Measurements from ENCODE around the gene GTF2A1L. TPM values are rescaled to one million over a fixed set of nuclear protein-coding genes. Genes with fewer than 3 reads are reported as not detected.

GTF2A1L gene
- total RNA-seq, 4 donors from 2014 or later, result 11.8 to 39.5 (median 18.7) TPM

DNA sequence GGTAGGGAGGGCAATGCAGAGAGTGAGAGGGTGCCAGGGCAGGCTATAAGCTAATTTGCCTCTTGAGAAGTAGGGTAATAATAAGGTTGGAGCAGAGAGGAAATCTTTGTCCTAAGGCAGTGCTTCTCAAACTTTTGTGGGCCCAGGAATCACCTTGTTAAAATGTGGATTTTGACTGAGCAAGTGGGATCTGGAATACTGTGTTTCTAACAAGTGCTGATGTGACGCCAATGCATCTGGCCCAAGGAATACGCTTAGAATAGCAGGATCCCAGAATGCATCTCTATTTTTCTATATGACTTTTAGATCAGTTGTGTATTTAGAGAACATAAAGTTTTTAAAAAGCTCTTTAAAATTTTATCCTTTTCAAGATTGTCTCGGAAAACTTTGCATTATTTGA, 29.7 kb upstream of the GTF2A1L start:
- Histone ChIP-seq H3K36me3 (peaks cover 0 to 51% (median 18%) of the 10 kb centered on the region in 4 donors), H3K4me1 (peaks cover 0 to 66% (median 58%) of the 10 kb centered on the region in 4 donors)
- intact Hi-C loops (cut with DNase I), result loop anchor here (2.0 kb wide), 2 partner anchors 57 to 117 kb away; partner anchors contain the start of gene STON1

DNA sequence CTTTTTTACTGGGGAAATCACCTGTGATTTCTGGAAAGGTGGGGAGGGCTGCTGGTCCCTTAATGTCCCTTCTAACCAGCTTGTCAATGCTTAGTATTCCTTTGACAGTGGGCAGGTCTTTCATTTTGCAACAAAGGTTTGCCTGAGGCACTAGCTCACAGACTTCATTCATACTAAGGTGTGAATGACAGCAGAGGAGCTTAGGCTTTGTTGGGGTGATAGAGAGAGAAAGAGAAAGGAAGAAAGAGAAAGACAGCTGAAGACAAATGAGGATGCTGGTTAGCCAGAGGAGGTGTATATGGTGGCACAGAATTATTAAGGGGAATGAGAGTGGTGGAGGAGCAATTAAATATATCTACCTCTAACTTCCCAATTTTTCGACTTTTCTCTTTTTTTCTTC, 28.9 kb upstream of the GTF2A1L start:
- Histone ChIP-seq H3K36me3 (peaks cover 0 to 58% (median 20%) of the 10 kb centered on the region in 4 donors), H3K9me3 (no peaks in the 10 kb centered on the region), H3K27me3 (no peaks in the 10 kb centered on the region), H3K27ac (replicated peaks in 1 of 4) (peak overlapping the region in 3 of 4 donors; percentile 33 to 54 (median 42)), H3K4me3 (no peak overlapping the region), H3K4me1 (peaks cover 0 to 66% (median 59%) of the 10 kb centered on the region in 4 donors)
- 79% methylated on average over 1 of the region's 1 CpG for WGBS
- TF ChIP-seq POLR2A (IDR thresholded peaks at IDR 0.05; ENCODE audit: low read depth) (no peak), EP300 (IDR thresholded peaks at IDR 0.05) (no peak), POLR2AphosphoS5 (IDR thresholded peaks at IDR 0.05) (no peak)
- TF ChIP-seq, protein P1, sequence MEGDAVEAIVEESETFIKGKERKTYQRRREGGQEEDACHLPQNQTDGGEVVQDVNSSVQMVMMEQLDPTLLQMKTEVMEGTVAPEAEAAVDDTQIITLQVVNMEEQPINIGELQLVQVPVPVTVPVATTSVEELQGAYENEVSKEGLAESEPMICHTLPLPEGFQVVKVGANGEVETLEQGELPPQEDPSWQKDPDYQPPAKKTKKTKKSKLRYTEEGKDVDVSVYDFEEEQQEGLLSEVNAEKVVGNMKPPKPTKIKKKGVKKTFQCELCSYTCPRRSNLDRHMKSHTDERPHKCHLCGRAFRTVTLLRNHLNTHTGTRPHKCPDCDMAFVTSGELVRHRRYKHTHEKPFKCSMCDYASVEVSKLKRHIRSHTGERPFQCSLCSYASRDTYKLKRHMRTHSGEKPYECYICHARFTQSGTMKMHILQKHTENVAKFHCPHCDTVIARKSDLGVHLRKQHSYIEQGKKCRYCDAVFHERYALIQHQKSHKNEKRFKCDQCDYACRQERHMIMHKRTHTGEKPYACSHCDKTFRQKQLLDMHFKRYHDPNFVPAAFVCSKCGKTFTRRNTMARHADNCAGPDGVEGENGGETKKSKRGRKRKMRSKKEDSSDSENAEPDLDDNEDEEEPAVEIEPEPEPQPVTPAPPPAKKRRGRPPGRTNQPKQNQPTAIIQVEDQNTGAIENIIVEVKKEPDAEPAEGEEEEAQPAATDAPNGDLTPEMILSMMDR (IDR thresholded peaks at IDR 0.05), result no peak
- intact Hi-C loops (cut with DNase I), result loop anchor here (2.0 kb wide), 1 partner anchor 58 kb away; the partner anchor contains the start of gene STON1
- DNase-seq (ENCODE audit: extremely low spot score), result no peak

More for the DNA sequence above, 29.7 kb upstream of the GTF2A1L start:
- H3K9me3 ChIP-seq, result no peaks in the 10 kb centered on the region
- 96% methylated on average over 3 of the region's 3 CpGs for WGBS
- no peak for TF ChIP-seq POLR2A (IDR thresholded peaks at IDR 0.05; ENCODE audit: low read depth)
- TF ChIP-seq EP300 (IDR thresholded peaks at IDR 0.05), result no peak
- TF ChIP-seq, protein P1 (IDR thresholded peaks at IDR 0.05), result no peak
- no peak for TF ChIP-seq POLR2AphosphoS5 (IDR thresholded peaks at IDR 0.05)
- DNase-seq (ENCODE audit: extremely low spot score), result no peak
- no peak overlapping the region for H3K4me3 ChIP-seq
- no peaks in the 10 kb centered on the region for H3K27me3 ChIP-seq
- H3K27ac ChIP-seq (replicated peaks in 1 of 4), result peak overlapping the region; percentile 5 to 42 (median 22)

DNA sequence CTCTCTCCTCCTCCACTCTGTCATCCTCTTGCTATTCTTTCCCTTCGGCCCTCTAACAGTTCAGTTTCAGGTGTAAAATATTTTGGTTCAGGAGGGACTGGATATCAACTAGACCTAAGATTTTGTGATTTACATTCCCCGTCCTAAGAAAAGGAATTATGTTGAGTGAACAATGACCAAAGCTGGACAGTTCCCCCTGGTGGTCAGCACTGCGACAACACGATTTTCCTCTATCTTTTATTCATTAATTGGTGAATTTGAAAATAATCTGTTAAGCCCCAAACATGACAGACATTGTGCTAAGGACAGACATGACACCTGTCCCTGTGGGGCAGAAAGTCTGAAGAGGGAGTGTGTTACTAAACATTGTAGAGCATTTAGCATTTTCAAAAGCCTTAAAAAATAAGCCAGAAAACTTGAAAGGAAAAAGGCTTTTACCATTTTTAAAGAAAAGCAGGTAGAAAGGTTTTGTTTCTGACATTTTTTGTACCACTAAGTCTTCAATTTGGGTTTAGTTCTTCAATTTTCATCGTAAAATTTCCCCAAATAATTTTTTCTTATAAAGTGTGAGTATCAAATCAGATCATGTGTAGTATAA, 28.4 kb upstream of the GTF2A1L start:
- intact Hi-C loops (cut with DNase I), result loop anchor here (2.0 kb wide), 1 partner anchor 58 kb away; the partner anchor contains the start of gene STON1
- Histone ChIP-seq H3K9me3 (no peaks in the 10 kb centered on the region), H3K4me1 (peaks cover 0 to 67% (median 59%) of the 10 kb centered on the region in 4 donors), H3K27ac (replicated peaks in 1 of 4) (peak overlapping the region in 3 of 4 donors; percentile 33 to 54 (median 42)), H3K4me3 (no peak overlapping the region), H3K27me3 (no peaks in the 10 kb centered on the region), H3K36me3 (peaks cover 4 to 58% (median 23%) of the 10 kb centered on the region in 4 donors)
- TF ChIP-seq EP300 (IDR thresholded peaks at IDR 0.05) (no peak), POLR2AphosphoS5 (IDR thresholded peaks at IDR 0.05) (peak; percentile 18 to 21), POLR2A (IDR thresholded peaks at IDR 0.05; ENCODE audit: low read depth) (no peak)
- TF ChIP-seq, protein P1 (IDR thresholded peaks at IDR 0.05), result peak; percentile 70 to 77 (median 72)
- DNase-seq (ENCODE audit: extremely low spot score), result no peak
- WGBS, result 19% methylated on average over 5 of the region's 5 CpGs

DNA sequence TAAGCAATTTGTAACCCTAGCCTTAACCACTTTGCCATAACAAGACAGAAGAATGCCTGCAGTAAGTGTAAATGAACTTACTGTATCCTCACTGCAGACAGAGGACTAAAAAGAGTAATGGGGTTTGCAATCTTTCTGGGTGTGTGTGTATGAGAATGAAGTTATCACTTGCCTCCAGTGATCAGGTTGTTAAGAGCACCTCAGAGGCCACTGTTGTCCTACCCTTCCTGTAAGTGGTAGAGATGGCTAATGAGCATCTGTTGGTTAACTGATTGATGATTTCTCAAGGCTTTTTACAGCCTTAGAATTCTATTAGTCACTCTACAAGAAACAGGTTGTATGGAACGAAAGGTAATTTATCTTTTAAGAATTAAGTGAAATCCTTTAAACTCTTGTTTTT, 27.6 kb upstream of the GTF2A1L start:
- no peak for TF ChIP-seq EP300 (IDR thresholded peaks at IDR 0.05)
- no peak for TF ChIP-seq POLR2A (IDR thresholded peaks at IDR 0.05; ENCODE audit: low read depth)
- TF ChIP-seq, protein P1 (IDR thresholded peaks at IDR 0.05), result no peak
- WGBS, result 81% methylated on average over 1 of the region's 1 CpG
- intact Hi-C loops (cut with DNase I), result no loop called here
- Histone ChIP-seq H3K4me3 (no peak overlapping the region), H3K9me3 (no peaks in the 10 kb centered on the region), H3K27ac (replicated peaks in 1 of 4) (peak overlapping the region in 1 of 4 donors; percentile 13), H3K36me3 (peaks cover 4 to 60% (median 22%) of the 10 kb centered on the region in 4 donors), H3K27me3 (no peaks in the 10 kb centered on the region), H3K4me1 (peaks cover 0 to 65% (median 58%) of the 10 kb centered on the region in 4 donors)
- no peak for DNase-seq (ENCODE audit: extremely low spot score)

Measured in esophagus muscularis mucosa (tissue), 4 donors.